Calu3 (cell line): ENCODE measurements around the gene FOXM1. TPM values are rescaled to one million over a fixed set of nuclear protein-coding genes. Genes with fewer than 3 reads are reported as not detected.

ENCODE experiments used
- BruUV-seq: library from RNA; stranded (reverse); fragments of 400-500 nt; replicated peaks from 2 replicates; lab custom pipeline; 2021; lab: Mats Ljungman, UMichigan
- CTCF ChIA-PET: fragments of 300-600 bp; sonication (Branson Sonifier 250); formaldehyde crosslinking; loops from one replicate; lab custom pipeline; 2022; ENCODE audit warnings: antibody characterized with exemption; lab: Charles Lee
- DNase-seq: peaks from one replicate; pipeline ENCODE4 v3.0.0; 2022
- H3K27ac Mint-ChIP-seq: one replicate; pipeline ENCODE4 v1.8.0; 2022; ENCODE audit warnings: mixed read lengths; ENCODE audit not compliant: unreplicated experiment
- H3K27me3 Mint-ChIP-seq: one replicate; pipeline ENCODE4 v1.8.0; 2022; ENCODE audit warnings: mixed read lengths; ENCODE audit not compliant: unreplicated experiment
- H3K36me3 Mint-ChIP-seq: one replicate; pipeline ENCODE4 v1.8.0; 2022; ENCODE audit warnings: mild to moderate bottlenecking, moderate library complexity, mixed read lengths; ENCODE audit not compliant: insufficient read depth, unreplicated experiment
- H3K4me1 Mint-ChIP-seq: one replicate; pipeline ENCODE4 v1.8.0; 2022; ENCODE audit warnings: mild to moderate bottlenecking, low read depth, mixed read lengths; ENCODE audit not compliant: unreplicated experiment
- H3K4me3 Mint-ChIP-seq: one replicate; pipeline ENCODE4 v1.8.0; 2022; ENCODE audit warnings: mild to moderate bottlenecking, low read depth, moderate library complexity, mixed read lengths; ENCODE audit not compliant: unreplicated experiment
- H3K9me3 Mint-ChIP-seq: one replicate; pipeline ENCODE4 v1.8.0; 2022; ENCODE audit warnings: low read depth, mixed read lengths; ENCODE audit not compliant: unreplicated experiment
- CTCF ChIP-seq: fragments of 200-600 bp; IDR thresholded peaks from one replicate; pipeline ENCODE4 v1.8.0; 2022; ENCODE audit warnings: antibody characterized with exemption; ENCODE audit not compliant: unreplicated experiment
- intact Hi-C: fragments of 100-400 bp; cut with micrococcal nuclease; formaldehyde crosslinking; loops from one replicate; pipeline ENCODE4 v1.10.0; 2022; ENCODE audit not compliant: unreplicated experiment
- total RNA-seq: library from RNA; stranded (reverse); gene quantifications from 2 replicates; pipeline ENCODE4 v1.2.3, GENCODE V29; 2022

FOXM1 gene
- total RNA-seq, 1 experiment from 2014 or later = 103 TPM

GRCh38 chr12:2857021-2857431 is 19.9 kb downstream of the FOXM1 start, which contains the start of gene TEX52:
Gene TEX52 (minus strand): TSS chr12:2857039. CDS start chr12:2857026, 13 bp downstream.
- no peak for DNase-seq
- Mint-ChIP-seq H3K4me1 (no peaks in the 10 kb centered on the region), H3K27me3 (no peaks in the 10 kb centered on the region), H3K27ac (no peak within 1 kb of the TSS), H3K36me3 (peaks cover 26% of the 10 kb centered on the region), H3K4me3 (no peak within 1 kb of the TSS), H3K9me3 (no peaks in the 10 kb centered on the region)
- CTCF ChIA-PET = no interaction called here
- no peak for TF ChIP-seq CTCF
- BruUV-seq = no TSS peak
- intact Hi-C loops = no loop called here

GRCh38 chr12:2856051-2856450 is 20.9 kb downstream of the FOXM1 start:
- no peak for DNase-seq
- no peaks in the 10 kb centered on the region for H3K9me3 Mint-ChIP-seq
- H3K36me3 Mint-ChIP-seq = peaks cover 26% of the 10 kb centered on the region
- intact Hi-C loops = no loop called here
- no peaks in the 10 kb centered on the region for H3K27me3 Mint-ChIP-seq
- no peak overlapping the region for H3K4me3 Mint-ChIP-seq
- no peaks in the 10 kb centered on the region for H3K4me1 Mint-ChIP-seq
- H3K27ac Mint-ChIP-seq = no peak overlapping the region
- BruUV-seq = no TSS peak
- TF ChIP-seq CTCF = no peak
- CTCF ChIA-PET = no interaction called here

- Mint-ChIP-seq H3K4me1 (no peaks in the 10 kb centered on the region), H3K9me3 (no peaks in the 10 kb centered on the region), H3K36me3 (peaks cover 26% of the 10 kb centered on the region), H3K27me3 (no peaks in the 10 kb centered on the region), H3K4me3 (no peak overlapping the region), H3K27ac (no peak overlapping the region)
- intact Hi-C loops = no loop called here
- CTCF ChIA-PET = interaction anchor here (0.7 kb wide), 1 partner anchor 1477 kb away, joined by 4 read pairs; no protein-coding TSS in a partner anchor
- BruUV-seq = no TSS peak
- no peak for DNase-seq
- TF ChIP-seq CTCF = no peak
Observed at GRCh38 chr12:2855546-2855945, 21.4 kb downstream of the FOXM1 start.

- H3K27me3 Mint-ChIP-seq = no peaks in the 10 kb centered on the region
- CTCF ChIA-PET = interaction anchor here (0.7 kb wide), 1 partner anchor 1478 kb away, joined by 4 read pairs; no protein-coding TSS in a partner anchor
- H3K36me3 Mint-ChIP-seq = peaks cover 24% of the 10 kb centered on the region
- intact Hi-C loops = no loop called here
- no TSS peak for BruUV-seq
- H3K27ac Mint-ChIP-seq = no peak overlapping the region
- no peak overlapping the region for H3K4me3 Mint-ChIP-seq
- no peak for DNase-seq
- no peak for TF ChIP-seq CTCF
- H3K9me3 Mint-ChIP-seq = no peaks in the 10 kb centered on the region
- H3K4me1 Mint-ChIP-seq = peaks cover under 1% of the 10 kb centered on the region
Observed at GRCh38 chr12:2854669-2855453, 22.1 kb downstream of the FOXM1 start.
